GM12878 (cell line): ENCODE measurements around the gene STARD8. TPM values are rescaled to one million over a fixed set of nuclear protein-coding genes. Genes with fewer than 3 reads are reported as not detected.

Source experiments
- ATAC-seq: fragments of 200-7000 bp; cut with Tn5 transposase; 3 replicates; pipeline ENCODE4 v1.9.1; 2020; ENCODE audit warnings: mild to moderate bottlenecking, moderate library complexity
- BruUV-seq: library from RNA; stranded (reverse); fragments of 400-500 nt; replicated peaks from 2 replicates; lab custom pipeline; 2021; lab: Mats Ljungman, UMichigan
- CTCF ChIA-PET: fragments of 300-600 bp; sonication (Branson Sonifier 250); formaldehyde crosslinking; extraction: SDS; loops from one replicate; lab custom pipeline; 2021; ENCODE audit warnings: inconsistent platforms; lab: Yijun Ruan, JAX
- POLR2A ChIA-PET: fragments of 350-600 bp; formaldehyde crosslinking; extraction: SDS; loops from one replicate; lab custom pipeline; 2021; ENCODE audit warnings: inconsistent platforms; lab: Charles Lee
- RAD21 ChIA-PET: fragments of 300-600 bp; sonication (Branson Sonifier 250); formaldehyde crosslinking; loops from one replicate; lab custom pipeline; 2023; ENCODE audit warnings: antibody characterized with exemption; ENCODE audit not compliant: unreplicated experiment; lab: Charles Lee
- SMC1A ChIA-PET: fragments of 300-600 bp; sonication (Branson Sonifier 250); formaldehyde crosslinking; loops from one replicate; lab custom pipeline; 2023; ENCODE audit not compliant: unreplicated experiment, uncharacterized antibody; lab: Charles Lee
- DNase-seq: peaks from one replicate; pipeline ENCODE4 v3.0.0-alpha.2; 2011; ENCODE audit warnings: low read depth, low spot score
- FAIRE-seq: peaks from 3 replicates; lab custom pipeline; 2011; peaks lifted over from hg19 to GRCh38; lab: Jason Lieb, UNC
- H2AFZ ChIP-seq: 2 replicates; pipeline ENCODE4 v1.6.0; 2011; ENCODE audit warnings: low read depth, low read length, control low read depth; ENCODE audit not compliant: control insufficient read depth
- H3K27ac ChIP-seq: 2 replicates; pipeline ENCODE4 v1.5.1; 2011; ENCODE audit warnings: control low read depth; ENCODE audit not compliant: control insufficient read depth, insufficient read depth
- H3K27me3 ChIP-seq, 2 experiments: replicated peaks in 1 of 2; 2 replicates each; pipeline versions ENCODE4 v1.6.0 to v1.6.1; 2011; ENCODE audit warnings: low read length in 1 of 2; ENCODE audit not compliant: control insufficient read depth in 2 of 2, insufficient read depth in 2 of 2
- H3K36me3 ChIP-seq, 2 experiments: 2 replicates each; pipeline ENCODE4 v1.5.1; 2011; ENCODE audit warnings: low read length in 1 of 2; ENCODE audit not compliant: control insufficient read depth in 2 of 2, insufficient read depth in 2 of 2
- H3K4me1 ChIP-seq: 2 replicates; pipeline ENCODE4 v1.6.1; 2011; ENCODE audit warnings: mild to moderate bottlenecking, low read length, moderate library complexity, mixed read lengths; ENCODE audit not compliant: control insufficient read depth, insufficient read depth
- H3K4me2 ChIP-seq: 2 replicates; pipeline ENCODE4 v1.6.0; 2011; ENCODE audit warnings: control low read depth; ENCODE audit not compliant: control insufficient read depth, insufficient read depth
- H3K4me3 ChIP-seq: fragments of 200-600 bp; sonication (generic); 2 replicates; pipeline ENCODE4 v1.5.1; 2016
- H3K79me2 ChIP-seq: 2 replicates; pipeline ENCODE4 v1.6.0; 2011; ENCODE audit warnings: low read length; ENCODE audit not compliant: control insufficient read depth, insufficient read depth
- H3K9ac ChIP-seq: 2 replicates; pipeline ENCODE4 v1.8.0; 2011; ENCODE audit warnings: low read length, control low read depth, mixed read lengths; ENCODE audit not compliant: control insufficient read depth, insufficient read depth
- H3K9me3 ChIP-seq: replicated peaks from 3 replicates; pipeline ENCODE4 v1.5.1; 2011; ENCODE audit warnings: mild to moderate bottlenecking, low read length; ENCODE audit not compliant: control insufficient read depth, insufficient read depth
- H4K20me1 ChIP-seq: 2 replicates; pipeline ENCODE4 v1.6.0; 2011; ENCODE audit not compliant: control insufficient read depth, insufficient read depth
- ATF3 ChIP-seq: IDR thresholded peaks from 2 replicates; pipeline ENCODE4 v1.6.1; 2011; ENCODE audit warnings: low read depth, mild to moderate bottlenecking, low read length, moderate library complexity, borderline replicate concordance; ENCODE audit errors: extremely low read depth
- EZH2 ChIP-seq: IDR thresholded peaks from 2 replicates; pipeline ENCODE4 v1.6.1; 2012; ENCODE audit warnings: low read depth, mild to moderate bottlenecking, control low read depth, inconsistent platforms, low read length, borderline replicate concordance; ENCODE audit not compliant: control insufficient read depth
- GABPA ChIP-seq: IDR thresholded peaks from 2 replicates; pipeline ENCODE4 v1.6.1; 2014; ENCODE audit warnings: antibody characterized with exemption, low read depth, mild to moderate bottlenecking, inconsistent platforms
- HDGF ChIP-seq: fragments of 450-650 bp; IDR thresholded peaks from 2 replicates; pipeline ENCODE4 v1.6.1; 2016; ENCODE audit warnings: antibody characterized with exemption
- IRF3 ChIP-seq: fragments of 450-650 bp; IDR thresholded peaks from 2 replicates; pipeline ENCODE4 v1.6.1; 2014; ENCODE audit warnings: mild to moderate bottlenecking
- KDM1A ChIP-seq: fragments of 200-600 bp; sonication (generic); IDR thresholded peaks from 2 replicates; pipeline ENCODE4 v1.6.1; 2016; ENCODE audit warnings: borderline replicate concordance
- LARP7 ChIP-seq: fragments of 450-650 bp; IDR thresholded peaks from 2 replicates; pipeline ENCODE4 v1.6.1; 2017; ENCODE audit warnings: mild to moderate bottlenecking
- MAX ChIP-seq: IDR thresholded peaks from 2 replicates; pipeline ENCODE4 v1.6.1; 2012; ENCODE audit warnings: low read depth, low read length, improper control_type of control experiment
- MEF2B ChIP-seq: fragments of 450-650 bp; IDR thresholded peaks from 2 replicates; pipeline ENCODE4 v1.6.1; 2018; ENCODE audit warnings: mild to moderate bottlenecking, moderate library complexity; ENCODE audit not compliant: partially characterized antibody, poor library complexity, severe bottlenecking
- SIX5 ChIP-seq: IDR thresholded peaks from 2 replicates; pipeline ENCODE4 v1.6.1; 2011; ENCODE audit warnings: mild to moderate bottlenecking, low read depth, low read length, moderate library complexity; ENCODE audit not compliant: severe bottlenecking
- SREBF1 ChIP-seq: IDR thresholded peaks from 2 replicates; pipeline ENCODE4 v1.6.1; 2012; ENCODE audit warnings: mild to moderate bottlenecking, low read length
- YBX1 ChIP-seq: fragments of 450-650 bp; IDR thresholded peaks from 2 replicates; pipeline ENCODE4 v1.6.1; 2016; ENCODE audit warnings: antibody characterized with exemption
- WGBS: methylation state at CpG from one replicate; pipeline ENCODE4 v1.1.6; 2016; ENCODE audit warnings: low lambda C conversion rate; ENCODE audit not compliant: insufficient replicate concordance, insufficient coverage; ENCODE audit errors: missing lambda C conversion rate; 5-methylcytosine and 5-hydroxymethylcytosine counted together
- in situ Hi-C: fragments of 300-500 bp; cut with MboI; formaldehyde crosslinking; loops from 9 replicates; pipeline ENCODE4 v1.14.3; 2018; ENCODE audit warnings: mixed read lengths
- intact Hi-C: fragments of 100-400 bp; cut with micrococcal nuclease; formaldehyde crosslinking; loops from one replicate; pipeline ENCODE4 v1.14.2; 2022; ENCODE audit not compliant: unreplicated experiment
- polyA plus RNA-seq, 11 experiments: library from polyadenylated mRNA; depleted of rRNA in 4 of 11; unstranded in 6 of 11; stranded (reverse) in 5 of 11; fragments of >200 nt; fragmentation: Nextera tagmentation in 4 of 11; fragmentation: Illumina TruSeq in 1 of 11; extraction: Ambion mirVana in 4 of 11; extraction: Trizol in 1 of 11; gene quantifications; 1 replicate in 1 of 11; 2 replicates in 10 of 11; pipeline versions ENCODE4 v1.2.1 to v1.2.3, GENCODE V29; 2011 to 2016; ENCODE audit warnings: inconsistent platforms in 2 of 11, missing spikeins in 2 of 11, low read depth in 1 of 11
- total RNA-seq, 4 experiments: library from RNA; depleted of rRNA in 3 of 4; stranded (reverse); fragments of >200 nt in 3 of 4; fragmentation: Illumina TruSeq in 1 of 4; extraction: Trizol in 1 of 4; gene quantifications; 2 replicates each; pipeline versions ENCODE4 v1.2.1 to v1.2.3, GENCODE V29; 2013 to 2021
- TF ChIP-seq, protein P1 (sequence below): fragments of 450-650 bp; formaldehyde crosslinking; IDR thresholded peaks from 2 replicates; pipeline ENCODE4 v1.4.0; 2020; ENCODE audit warnings: mild to moderate bottlenecking, moderate library complexity

The STARD8 gene
- total and polyA plus RNA-seq, 10 of the 15 experiments (the other 5 are each of a cell fraction or from before 2014, with no cell fraction given) = 0.03 to 0.14 (median 0.07) TPM; not detected in 6

- Histone ChIP-seq H3K9me3 (no peaks in the 10 kb centered on the region), H3K9ac (no peak overlapping the region), H3K4me2 (no peak overlapping the region), H3K79me2 (no peaks in the 10 kb centered on the region)
- CTCF ChIA-PET = no interaction called here
- no peak for FAIRE-seq
- whole genome bisulfite sequencing = 17% methylated on average over 4 of the region's 4 CpGs
- intact Hi-C loops = no loop called here
- TF ChIP-seq KDM1A = no peak
- no peak for TF ChIP-seq LARP7
- TF ChIP-seq YBX1 = no peak
- no peak for TF ChIP-seq HDGF
- TF ChIP-seq MAX = no peak
- no peak for TF ChIP-seq ATF3
- TF ChIP-seq SREBF1 = no peak
- TF ChIP-seq GABPA = no peak
- TF ChIP-seq, protein P1, sequence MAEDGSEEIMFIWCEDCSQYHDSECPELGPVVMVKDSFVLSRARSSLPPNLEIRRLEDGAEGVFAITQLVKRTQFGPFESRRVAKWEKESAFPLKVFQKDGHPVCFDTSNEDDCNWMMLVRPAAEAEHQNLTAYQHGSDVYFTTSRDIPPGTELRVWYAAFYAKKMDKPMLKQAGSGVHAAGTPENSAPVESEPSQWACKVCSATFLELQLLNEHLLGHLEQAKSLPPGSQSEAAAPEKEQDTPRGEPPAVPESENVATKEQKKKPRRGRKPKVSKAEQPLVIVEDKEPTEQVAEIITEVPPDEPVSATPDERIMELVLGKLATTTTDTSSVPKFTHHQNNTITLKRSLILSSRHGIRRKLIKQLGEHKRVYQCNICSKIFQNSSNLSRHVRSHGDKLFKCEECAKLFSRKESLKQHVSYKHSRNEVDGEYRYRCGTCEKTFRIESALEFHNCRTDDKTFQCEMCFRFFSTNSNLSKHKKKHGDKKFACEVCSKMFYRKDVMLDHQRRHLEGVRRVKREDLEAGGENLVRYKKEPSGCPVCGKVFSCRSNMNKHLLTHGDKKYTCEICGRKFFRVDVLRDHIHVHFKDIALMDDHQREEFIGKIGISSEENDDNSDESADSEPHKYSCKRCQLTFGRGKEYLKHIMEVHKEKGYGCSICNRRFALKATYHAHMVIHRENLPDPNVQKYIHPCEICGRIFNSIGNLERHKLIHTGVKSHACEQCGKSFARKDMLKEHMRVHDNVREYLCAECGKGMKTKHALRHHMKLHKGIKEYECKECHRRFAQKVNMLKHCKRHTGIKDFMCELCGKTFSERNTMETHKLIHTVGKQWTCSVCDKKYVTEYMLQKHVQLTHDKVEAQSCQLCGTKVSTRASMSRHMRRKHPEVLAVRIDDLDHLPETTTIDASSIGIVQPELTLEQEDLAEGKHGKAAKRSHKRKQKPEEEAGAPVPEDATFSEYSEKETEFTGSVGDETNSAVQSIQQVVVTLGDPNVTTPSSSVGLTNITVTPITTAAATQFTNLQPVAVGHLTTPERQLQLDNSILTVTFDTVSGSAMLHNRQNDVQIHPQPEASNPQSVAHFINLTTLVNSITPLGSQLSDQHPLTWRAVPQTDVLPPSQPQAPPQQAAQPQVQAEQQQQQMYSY (CRISPR knock-in tag) = no peak
- no peak for TF ChIP-seq EZH2
- TF ChIP-seq SIX5 = no peak
- no peak for TF ChIP-seq MEF2B
- TF ChIP-seq IRF3 = no peak
- TF ChIP-seq, all 136 proteins: peak for 0
- ChIA-PET POLR2A (no interaction called here), RAD21 (no interaction called here), SMC1A (no interaction called here)
- BruUV-seq = no TSS peak
- no peaks in the 10 kb centered on the region for H3K36me3 ChIP-seq
- no peak for DNase-seq
- H3K27ac ChIP-seq = no peak overlapping the region
- in situ Hi-C loops = no loop called here
- ATAC-seq = no peak
- H4K20me1 ChIP-seq = no peaks in the 10 kb centered on the region
- no peak overlapping the region for H3K4me3 ChIP-seq
- H3K4me1 ChIP-seq = no peaks in the 10 kb centered on the region
- no peak overlapping the region for H2AFZ ChIP-seq
- H3K27me3 ChIP-seq = no peaks in the 10 kb centered on the region; a peak in 1 of 4 replicates
Observed at GRCh38 chrX:68757331-68757730, 109.9 kb downstream of the STARD8 start.
